GM18505 (cell line): Measurements from ENCODE around the gene ACACB.

Source experiments
- ATAC-seq: cut with Tn5 transposase; IDR thresholded peaks from one replicate; pipeline ENCODE4 v1.9.1; 2021; ENCODE audit not compliant: unreplicated experiment
- POLR2A ChIP-seq: IDR thresholded peaks from 4 replicates; pipeline ENCODE4 v1.6.1; 2011; ENCODE audit warnings: borderline replicate concordance; ENCODE audit not compliant: insufficient read depth, insufficient read length; ENCODE audit errors: extremely low read depth

Gene ACACB

GRCh38 chr12:109236257-109236656 lies 119.9 kb downstream of the ACACB start:
- no peak for ATAC-seq
- no peak for TF ChIP-seq POLR2A

- no peak for TF ChIP-seq POLR2A
- no peak for ATAC-seq
Measured at GRCh38 chr12:109239179-109239578, 122.8 kb downstream of the ACACB start.

DNA sequence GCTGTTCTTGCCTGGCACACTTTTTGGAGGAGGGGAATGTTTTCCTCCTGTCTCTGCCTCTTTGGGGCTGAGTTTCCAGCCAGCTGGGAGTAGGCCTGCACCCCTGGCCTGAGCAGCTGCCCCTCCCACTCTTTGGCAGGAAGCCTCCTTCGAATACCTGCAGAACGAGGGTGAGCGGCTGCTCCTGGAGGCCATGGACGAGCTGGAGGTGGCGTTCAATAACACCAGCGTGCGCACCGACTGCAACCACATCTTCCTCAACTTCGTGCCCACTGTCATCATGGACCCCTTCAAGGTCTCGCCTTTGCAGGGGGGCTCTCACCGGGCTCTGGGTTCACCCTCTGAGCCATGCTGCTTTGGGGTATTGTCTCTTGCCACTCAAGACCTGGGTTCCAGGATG lies 123.3 kb downstream of the ACACB start:
- TF ChIP-seq POLR2A: no peak
- ATAC-seq: no peak

- TF ChIP-seq POLR2A: no peak
- ATAC-seq: no peak
Measured at GRCh38 chr12:109240365-109240764, 124.0 kb downstream of the ACACB start.

- TF ChIP-seq POLR2A: no peak
- ATAC-seq: no peak
Measured at GRCh38 chr12:109241936-109242335, 125.5 kb downstream of the ACACB start.

GRCh38 chr12:109244073-109244472 lies 127.7 kb downstream of the ACACB start:
- ATAC-seq: no peak
- TF ChIP-seq POLR2A: no peak

GRCh38 chr12:109246221-109246620 lies 129.8 kb downstream of the ACACB start:
- no peak for ATAC-seq
- no peak for TF ChIP-seq POLR2A

DNA sequence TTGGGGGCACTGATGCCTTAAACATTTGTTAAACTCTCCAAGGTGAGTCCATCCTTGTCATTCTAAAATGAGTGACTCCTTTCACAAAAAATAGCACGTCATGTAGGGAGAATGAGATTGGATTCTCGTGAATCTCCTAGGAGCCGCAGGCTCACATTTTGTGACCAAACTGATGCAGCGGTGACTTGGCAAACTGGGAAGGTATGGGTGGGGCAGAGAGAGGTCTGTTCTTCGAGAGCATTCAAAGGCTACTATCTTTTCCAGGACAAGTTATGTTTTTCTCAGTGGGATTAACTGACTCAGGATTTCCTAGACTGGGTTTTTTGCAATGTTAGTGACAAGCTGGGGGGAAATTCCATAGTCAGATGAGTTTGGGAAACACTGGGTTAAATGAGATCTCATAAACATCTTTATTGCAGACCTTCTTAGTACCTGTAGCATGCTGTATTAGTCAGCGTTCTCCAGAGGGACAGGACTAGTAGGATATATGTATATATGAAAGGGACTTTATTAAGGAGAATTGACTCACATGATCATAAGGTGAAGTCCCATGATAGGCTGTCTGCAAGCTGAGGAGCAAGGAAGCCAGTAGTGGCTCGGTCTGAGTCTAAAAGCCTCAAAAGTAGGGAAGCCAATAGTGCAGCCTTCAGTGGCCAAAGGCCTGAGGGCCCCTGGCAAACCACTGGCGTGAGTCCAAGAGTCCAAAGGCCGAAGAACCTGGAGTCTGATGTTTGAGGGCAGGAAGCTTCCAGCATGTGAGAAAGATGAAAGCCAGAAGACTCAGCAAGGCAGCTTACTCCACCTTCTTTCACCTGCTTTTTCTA lies 131.7 kb downstream of the ACACB start:
- ATAC-seq: no peak
- TF ChIP-seq POLR2A: no peak

GRCh38 chr12:109250523-109250922 lies 134.1 kb downstream of the ACACB start:
- ATAC-seq: no peak

DNA sequence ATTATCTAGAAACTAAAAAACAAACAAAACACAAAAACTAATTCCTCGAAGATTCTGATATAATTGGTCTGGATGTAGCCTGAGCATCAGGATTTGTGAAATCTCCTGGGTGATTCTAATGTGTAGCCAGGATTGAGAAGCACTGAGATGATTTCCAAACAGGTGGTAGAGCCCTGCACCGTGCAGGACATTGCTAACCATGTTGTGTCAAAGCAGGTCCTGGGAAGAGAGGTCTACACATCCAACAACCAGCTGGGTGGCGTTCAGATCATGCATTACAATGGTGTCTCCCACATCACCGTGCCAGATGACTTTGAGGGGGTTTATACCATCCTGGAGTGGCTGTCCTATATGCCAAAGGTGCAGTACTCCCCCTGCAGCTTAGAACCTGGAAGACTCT lies 136.4 kb downstream of the ACACB start:
- no peak for TF ChIP-seq POLR2A
- ATAC-seq: no peak

More at GRCh38 chr12:109250523-109250922, 134.1 kb downstream of the ACACB start:
- no peak for TF ChIP-seq POLR2A

DNA sequence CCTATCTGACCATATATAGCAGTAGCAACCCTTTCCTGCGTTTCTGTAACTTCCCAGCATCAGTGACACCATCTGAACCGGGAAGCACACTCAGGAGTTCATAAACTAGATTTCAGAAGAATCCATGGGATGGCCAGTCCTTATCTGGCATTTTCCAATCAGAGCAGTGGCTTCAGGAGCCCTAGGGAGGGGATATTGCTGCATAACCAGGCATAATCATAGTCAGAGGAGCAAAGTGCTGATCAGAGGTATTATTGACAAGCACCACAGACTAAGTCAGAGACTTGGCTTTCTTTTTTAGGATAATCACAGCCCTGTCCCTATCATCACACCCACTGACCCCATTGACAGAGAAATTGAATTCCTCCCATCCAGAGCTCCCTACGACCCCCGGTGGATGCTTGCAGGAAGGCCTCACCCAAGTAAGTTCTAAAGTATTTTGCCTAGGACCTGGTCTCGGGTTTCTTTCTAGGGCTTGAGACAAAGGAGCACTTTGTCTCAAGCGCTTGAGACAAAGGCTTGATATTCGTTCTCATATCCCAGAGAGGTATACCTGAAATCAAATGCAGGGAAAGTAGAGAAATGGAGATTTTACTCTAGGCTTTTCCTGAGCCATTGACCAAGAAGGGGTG lies 137.6 kb downstream of the ACACB start:
- TF ChIP-seq POLR2A: no peak
- ATAC-seq: no peak

DNA sequence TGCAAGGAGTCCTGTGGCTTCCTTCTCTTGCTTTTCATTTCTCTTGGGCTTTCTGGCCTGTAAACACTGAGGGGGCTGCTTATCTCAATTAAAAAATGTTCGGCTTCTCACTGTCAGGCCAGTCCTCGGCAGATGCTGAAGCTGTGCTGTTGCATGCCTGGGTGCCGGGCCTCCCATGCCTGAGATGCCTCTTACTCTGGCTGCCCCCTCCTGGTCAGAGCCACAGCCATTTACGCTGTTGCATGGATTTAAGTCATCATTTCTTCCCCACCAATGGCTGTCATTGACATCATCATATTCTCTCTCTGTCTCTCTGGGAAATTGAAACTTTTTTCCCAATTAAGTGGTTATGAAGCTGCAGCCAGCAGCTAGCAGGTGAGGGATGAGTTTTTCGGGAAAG lies 139.0 kb downstream of the ACACB start:
- ATAC-seq: no peak

DNA sequence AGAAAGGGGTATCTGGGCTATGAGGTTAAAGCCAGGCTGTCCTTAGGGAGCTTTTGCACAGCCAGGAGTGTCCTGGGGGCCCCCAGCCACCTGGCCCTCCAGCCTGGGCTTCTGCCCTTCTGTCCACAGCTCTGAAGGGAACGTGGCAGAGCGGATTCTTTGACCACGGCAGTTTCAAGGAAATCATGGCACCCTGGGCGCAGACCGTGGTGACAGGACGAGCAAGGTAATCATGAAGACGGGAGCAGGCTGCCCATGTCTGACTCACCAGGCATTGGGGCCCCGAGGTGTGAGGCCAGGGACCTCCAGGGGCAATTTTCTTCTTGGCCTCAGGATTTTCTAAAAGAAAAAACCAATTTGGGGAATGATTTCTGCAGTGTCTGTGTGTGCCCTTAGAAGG lies 139.6 kb downstream of the ACACB start:
- ATAC-seq: no peak
- no peak for TF ChIP-seq POLR2A

More for the DNA sequence above, 139.0 kb downstream of the ACACB start:
- no peak for TF ChIP-seq POLR2A

DNA sequence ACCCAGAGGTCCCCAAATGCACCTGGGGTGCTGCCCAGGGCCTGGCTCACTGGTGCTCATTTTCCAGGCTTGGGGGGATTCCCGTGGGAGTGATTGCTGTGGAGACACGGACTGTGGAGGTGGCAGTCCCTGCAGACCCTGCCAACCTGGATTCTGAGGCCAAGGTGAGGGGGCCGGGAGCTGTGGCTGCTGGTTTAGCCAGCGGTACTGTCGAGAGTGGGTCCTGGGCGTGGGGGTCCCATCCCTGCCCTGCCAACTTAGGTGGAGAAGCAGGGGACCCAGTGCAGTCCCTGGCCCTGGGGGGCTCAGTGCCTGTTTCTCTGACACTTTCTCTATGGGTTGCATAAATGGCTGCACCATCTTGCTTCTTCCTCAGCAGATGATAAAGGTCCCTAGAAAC lies 141.8 kb downstream of the ACACB start:
- ATAC-seq: no peak
- TF ChIP-seq POLR2A: no peak

DNA sequence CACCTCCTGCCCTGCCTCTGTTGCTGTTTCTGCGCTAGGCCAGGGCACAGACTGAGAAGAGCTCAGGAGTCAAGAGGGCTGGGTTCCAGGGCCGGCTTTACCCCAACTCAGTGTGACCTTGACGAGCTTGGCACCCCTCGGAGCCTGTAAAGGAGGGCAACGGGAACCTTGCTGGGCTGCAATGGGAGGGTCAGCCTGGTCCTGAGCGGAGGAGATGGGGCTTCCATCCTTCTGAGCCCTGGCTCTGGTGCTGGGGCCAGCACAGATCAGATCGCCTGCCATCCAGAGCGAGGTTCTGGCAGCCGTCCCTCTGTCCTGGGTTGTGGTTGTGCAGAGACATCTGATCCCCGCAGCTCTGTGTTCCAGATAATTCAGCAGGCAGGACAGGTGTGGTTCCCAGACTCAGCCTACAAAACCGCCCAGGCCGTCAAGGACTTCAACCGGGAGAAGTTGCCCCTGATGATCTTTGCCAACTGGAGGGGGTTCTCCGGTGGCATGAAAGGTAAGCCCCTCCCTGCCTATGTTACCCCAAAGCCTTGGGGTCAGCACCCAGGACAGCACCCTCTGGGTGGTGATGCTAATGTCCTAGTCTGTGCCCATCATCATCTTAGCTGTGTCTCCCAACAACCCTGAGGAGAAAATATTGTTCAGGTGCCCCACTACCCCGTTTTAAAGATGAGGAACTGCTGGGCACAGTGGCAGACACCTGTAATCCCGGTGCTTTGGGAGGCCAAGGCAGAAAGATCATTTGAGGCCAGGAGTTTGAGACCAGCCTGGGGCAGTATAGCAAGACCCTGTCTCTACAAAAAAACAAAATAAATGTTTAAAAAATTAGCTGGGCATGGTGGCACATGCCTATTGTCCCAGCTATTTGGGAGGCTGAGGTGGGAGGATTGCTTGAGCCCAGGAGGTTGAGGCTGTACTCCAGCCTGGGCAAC lies 142.5 kb downstream of the ACACB start:
- ATAC-seq: no peak
- TF ChIP-seq POLR2A: no peak
